ENCODE data around the gene PRR14.
"Not testable (repeated sequence)": the region's sequence is repeated elsewhere in the genome, so short reads cannot be mapped to it uniquely, and the experiment has no call there.

PRR14 gene

DNA sequence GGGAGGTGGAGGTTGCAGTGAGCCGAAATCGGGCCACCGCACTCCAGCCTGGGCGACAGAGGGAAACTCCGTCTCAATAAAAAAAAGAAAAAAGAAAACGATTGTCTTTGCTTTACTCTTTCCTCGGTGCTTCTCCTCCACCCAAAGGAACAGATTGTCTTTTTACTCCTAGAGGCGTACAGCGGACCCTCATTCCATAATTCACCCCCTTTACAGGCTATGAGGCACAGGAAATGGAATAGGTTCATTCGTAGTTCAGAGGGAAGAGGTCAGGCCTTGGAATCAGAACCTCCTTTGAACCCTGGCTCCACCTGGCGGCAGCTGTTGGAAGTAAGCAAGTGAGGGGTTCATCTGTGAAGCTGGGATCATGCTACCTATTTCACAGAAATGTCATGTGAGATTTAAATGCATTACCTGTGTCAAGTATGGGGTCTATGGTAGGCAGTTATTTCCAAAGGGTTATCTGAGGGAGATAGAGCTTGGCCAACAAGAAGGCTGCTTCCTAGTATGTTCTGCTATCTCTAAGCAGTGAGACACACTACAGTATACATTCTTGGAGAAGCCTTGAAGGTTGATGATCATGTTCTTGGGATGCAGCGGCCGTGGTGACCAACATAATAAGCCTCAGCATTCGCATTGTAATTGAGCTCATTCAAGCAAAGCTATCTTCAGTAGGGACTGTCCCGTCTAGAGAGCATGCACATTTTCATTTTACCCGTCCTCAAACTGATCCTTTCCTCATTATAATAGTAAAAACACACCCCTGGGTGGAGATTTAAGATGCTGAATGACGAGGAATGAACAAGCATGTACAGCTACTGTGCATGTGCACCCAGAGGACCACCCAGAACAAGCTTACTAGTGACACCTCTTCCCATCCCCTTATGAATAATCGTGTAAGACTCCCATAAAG is 21.9 kb upstream of the PRR14 start:
- DNase-seq = peak; percentile 67

DNA sequence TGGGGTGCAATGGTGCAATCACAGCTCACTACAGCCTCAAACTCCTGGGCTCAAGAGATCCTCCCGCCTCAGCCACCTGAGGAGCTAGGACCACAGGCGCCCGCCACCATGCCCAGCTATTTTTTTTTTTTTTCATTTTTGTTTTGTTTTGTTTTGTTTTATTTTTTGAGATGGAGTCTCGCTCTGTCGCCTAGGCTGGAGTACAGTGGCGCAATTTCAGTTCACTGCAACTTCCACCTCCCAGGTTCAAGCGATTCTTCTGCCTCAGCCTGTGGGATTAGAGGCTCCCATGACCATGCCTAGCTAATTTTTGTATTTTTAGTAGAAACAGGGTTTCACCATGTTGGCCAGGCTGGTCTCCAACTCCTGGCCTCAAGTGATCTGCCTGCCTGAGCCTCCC is 18.3 kb upstream of the PRR14 start:
- DNase-seq = not testable (repeated sequence)

DNA sequence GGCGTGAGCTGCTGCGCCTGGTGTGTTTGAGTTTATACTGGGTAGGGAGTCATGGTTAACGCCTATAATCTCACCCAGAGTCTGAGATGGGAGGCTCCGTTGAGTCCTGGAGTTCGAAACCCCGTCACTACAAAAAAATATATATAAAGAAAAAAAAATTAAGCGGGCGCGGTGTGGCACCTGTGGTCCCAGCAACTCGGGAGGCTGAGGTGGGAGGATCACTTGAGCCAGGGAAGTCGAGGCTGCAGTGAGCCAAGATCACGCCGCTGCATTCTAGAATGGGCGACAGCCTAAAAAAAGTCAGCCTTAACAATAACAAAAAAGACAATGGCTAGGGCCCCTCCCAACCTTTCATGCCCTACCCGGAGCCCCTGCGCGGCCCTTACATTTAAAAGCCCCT is 17.2 kb upstream of the PRR14 start:
- DNase-seq = no peak

DNA sequence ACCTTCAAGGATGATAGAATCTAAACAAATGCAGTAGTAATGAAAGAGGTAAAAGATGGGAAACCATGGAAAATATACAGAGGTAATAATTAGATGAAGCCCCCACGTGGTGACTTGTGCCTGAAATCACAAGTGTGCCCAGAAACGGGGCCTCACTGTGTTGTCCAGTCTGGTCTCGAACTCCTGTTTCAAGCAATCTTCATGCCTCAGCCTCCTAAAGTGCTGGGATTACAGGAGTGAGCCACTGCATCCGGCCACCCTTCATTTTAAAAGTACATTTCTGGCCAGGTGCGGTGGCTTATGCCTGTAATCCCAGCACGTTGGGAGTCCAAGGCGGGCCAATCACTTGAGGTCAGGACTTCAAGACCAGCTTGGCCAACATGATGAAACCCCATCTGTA is 14.2 kb upstream of the PRR14 start:
- no peak for DNase-seq

DNA sequence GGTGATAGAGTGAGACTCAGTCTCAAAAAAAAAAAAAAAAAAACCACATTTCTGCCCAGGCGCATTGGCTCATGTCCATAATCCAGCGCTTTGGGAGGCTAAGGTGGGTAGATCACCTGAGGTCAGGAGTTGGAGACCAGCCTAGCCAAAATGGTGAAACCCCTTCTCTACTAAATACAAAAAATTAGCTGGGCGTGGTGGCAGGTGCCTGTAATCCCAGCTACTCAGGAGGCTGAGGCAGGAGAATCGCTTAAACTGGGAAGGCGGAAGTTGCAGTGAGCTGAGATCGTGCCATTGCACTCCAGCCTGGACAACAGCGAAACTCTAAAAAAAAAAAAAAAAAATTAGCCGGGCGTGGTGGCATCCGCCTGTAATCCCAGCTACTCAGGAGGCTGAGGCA is 13.6 kb upstream of the PRR14 start:
- not testable (repeated sequence) for DNase-seq

DNA sequence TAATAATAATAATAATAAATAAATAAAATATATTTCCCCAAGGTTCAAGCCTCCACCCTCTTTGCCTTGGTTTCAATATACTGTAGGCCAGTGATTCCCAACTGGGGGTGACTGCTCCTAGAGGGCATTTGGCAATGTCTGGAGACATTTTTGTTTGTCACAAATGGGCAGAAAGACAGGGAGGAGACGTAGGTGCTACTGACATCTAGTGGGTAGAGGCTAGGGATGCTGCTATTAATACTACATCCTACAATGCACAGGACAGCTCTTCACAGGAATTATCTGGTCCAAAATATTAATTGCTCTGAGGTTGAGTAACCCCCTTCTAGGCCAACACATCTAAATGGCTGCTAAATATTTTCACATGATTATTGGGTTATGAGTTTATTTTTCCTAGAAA is 12.8 kb upstream of the PRR14 start:
- no peak for DNase-seq

DNA sequence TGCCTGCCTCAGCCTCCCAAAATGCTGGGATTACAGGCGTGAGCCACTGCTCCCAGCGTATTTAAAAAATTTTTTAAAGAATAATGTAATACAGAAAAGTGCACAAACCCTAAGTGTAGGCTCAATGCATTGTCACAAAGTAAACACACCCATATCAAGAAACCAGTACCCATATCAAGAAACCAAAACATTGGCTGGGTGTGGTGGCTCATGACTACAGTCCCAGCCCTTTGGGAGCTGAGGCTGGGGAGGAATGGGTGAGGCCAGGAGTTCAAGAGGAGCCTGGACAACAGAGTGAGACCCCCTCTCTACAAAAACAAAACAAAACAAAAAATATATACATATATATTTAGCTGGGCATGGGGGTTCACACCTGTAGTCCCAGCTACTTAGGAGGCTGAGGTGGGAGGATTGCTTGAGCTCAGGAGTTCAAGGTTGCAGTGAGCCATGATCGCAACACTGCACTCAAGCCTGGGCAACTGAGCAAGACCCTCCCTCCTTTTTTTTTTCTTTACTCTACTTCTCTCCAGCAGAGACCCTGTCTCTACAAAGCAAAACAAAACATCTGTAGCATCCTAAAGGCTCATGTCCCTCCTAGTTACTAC is 9.3 kb upstream of the PRR14 start:
- no peak for DNase-seq

DNA sequence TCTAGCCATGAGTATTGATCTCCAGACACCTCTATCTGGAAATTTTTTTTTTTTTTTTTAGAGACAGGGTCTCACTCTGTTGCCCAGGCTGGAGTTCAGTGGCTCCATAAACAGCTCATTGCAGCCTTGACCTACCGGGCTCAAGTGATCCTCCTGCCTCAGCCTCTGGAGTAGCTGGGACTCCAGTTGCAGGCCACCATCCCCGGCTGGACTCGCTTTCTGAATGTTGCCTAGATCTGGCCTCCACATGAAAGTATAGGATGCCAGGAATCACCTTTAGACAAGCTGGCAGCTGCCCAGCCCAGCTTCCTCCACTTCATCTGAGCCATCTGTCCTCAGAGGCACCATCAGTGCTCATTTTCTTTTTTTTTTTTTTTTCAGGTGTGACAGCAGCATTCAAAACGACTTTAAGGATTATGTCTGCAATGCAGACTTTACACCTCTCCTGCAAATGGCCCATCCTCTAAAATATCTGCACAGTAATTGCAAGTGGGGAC is 6.4 kb upstream of the PRR14 start:
- DNase-seq = no peak

DNA sequence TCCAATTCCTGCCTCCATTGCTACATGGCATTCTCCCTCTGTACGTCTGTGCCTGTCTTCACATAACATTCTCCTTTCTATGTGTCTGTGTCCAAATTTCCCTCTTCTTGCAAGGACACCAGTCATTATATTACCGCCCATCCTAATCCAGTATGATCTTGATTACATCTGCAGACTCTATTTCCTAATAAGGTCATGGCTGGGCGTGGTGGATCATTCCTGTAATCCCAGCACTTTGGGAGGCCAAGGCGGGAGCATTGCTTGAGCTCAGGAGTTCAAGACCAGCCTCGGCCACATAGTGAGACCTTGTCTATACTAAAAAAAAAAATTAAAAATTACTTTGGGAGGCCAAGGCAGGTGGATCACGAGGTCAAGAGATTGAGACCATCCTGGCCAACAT is 5.0 kb upstream of the PRR14 start:
- no peak for DNase-seq

DNA sequence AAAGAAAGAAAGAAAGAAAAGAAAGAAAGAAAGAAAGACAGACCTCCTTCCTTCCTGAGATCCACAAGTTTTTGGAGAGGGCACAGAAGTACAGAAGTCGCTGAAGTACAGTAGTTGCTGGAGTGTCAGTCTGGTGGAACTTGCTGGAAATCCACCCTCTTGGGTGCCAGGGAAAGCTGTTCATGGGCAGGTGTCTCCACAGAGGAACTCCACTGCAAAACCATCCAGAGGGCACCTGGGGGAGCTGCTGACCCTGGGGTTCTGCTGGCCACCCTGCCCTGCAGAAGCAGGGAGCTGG is 3.5 kb upstream of the PRR14 start:
- DNase-seq = no peak

DNA sequence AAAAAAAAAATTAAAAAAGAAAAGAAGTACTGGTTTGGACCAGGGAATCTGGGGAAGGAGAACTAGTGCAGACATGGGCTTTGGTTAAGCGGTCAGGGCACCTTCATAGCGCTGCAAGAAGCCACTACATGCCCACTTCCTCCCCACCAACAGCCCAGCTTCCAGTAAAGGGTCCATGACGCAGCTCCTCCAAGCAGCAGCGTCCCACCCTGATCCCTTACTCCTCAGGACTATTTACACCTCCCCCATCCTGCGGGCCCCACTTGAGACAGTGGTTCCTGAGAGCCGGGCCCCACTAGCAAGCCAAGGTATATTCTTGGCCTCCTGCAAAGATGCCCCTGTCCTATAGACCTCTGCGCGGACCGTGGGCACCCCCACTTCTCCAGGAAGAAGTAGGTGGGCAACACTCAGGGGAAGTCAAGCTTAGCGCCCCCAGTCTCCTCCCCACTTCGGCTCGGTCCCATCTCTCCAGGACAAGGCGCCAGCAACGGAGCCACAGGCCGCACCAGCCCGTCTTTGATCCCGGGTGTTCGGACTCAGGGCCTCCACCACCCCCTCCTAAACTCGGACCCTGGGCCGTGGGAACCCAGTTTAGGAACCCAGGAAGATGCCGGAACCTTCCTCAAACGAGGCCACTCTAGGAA is 913 bp upstream of the PRR14 start:
- DNase-seq = no peak

DNA sequence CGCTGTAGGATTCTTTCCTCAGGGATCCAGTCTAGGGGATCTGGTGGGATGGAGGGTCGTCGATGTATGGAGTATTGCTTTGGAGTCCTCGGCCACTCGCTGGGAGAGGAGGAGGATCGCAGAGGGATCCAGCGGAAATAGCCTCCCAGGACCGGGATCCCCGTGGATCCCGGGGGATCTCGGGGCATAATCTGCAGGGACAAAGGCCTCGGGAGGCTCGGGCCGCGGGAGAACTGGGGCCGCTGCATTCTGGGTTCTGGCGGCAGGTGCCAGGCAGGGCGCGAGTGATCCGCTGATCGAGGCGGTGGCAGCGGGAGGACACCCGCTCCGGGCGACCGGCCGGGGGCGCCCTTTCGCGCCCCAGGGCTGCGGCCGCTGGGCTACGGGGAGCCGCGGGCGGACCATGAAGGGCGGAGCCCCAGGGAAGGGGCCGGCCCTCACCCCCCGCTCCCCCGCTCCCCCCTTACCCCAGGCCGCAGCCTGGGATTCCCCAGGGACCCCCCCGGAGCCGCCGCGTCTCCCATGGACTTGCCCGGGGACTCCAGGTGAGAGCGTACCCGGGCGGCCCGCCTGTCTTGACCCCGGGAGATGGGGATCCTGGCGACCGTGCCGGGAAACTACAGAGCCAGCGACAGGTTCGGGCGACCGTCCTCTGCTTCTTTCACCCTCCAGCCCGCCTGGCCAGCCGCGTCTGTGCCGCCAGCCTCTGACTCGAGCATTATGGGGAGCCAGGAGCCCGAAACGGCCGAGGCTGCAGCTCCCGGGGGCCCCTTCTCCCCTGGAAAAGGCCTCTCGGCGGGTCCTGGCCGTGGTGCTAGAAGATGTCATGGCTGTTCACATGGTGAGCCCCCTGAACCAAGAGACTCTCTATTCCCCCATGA is 604 bp downstream of the PRR14 start:
- peak; percentile 83 for DNase-seq

DNA sequence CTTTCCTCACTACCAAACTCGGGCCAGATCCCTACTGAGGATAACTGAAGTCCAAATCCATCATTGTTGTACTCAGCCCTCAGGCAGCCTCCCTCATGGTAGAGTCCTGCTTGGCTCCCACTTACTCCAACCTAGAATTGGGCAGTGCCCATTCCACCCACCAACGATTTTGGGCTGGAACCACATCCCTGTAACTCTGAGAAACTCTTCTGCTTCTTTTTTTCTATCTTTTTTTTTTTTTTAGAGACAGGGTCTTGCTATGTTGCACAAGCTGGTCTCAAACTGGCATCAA is 1.2 kb downstream of the PRR14 start:
- DNase-seq = no peak

DNA sequence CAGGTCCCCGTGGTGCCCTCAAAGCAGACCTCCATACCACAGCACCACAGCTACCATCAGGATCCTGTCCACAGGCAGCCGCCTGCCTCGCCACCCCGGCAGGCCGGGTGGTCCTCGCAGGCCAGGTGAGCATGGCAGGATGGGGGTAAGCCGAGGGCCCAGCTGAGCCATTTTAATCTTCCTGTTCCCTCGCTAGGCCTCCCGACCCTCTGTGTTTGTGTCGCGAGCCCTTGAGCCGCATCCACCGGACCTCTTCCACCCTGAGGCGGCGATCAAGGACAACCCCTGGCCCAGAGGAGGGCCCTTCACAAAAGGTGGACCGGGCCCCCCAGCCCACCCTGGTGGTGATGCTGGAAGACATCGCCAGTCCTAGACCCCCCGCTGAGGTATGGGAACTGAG is 2.0 kb downstream of the PRR14 start:
- DNase-seq = no peak

DNA sequence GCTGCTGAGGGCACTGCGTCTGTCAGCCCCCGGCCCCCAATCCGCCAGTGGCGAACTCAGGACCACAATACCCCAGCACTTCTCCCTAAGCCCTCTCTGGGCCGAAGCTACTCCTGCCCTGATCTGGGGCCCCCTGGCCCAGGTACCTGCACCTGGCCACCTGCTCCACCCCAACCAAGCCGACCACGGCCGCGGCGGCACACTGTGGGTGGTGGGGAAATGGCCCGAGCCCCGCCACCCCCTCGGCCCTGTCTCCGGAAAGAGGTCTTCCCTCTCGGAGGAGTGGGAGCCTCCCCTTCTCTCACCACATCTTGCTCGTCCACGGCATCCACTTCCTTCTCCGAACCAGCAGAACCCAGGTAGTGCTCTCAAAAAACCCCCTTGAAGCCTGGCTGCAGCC is 4.1 kb downstream of the PRR14 start:
- DNase-seq = no peak

DNA sequence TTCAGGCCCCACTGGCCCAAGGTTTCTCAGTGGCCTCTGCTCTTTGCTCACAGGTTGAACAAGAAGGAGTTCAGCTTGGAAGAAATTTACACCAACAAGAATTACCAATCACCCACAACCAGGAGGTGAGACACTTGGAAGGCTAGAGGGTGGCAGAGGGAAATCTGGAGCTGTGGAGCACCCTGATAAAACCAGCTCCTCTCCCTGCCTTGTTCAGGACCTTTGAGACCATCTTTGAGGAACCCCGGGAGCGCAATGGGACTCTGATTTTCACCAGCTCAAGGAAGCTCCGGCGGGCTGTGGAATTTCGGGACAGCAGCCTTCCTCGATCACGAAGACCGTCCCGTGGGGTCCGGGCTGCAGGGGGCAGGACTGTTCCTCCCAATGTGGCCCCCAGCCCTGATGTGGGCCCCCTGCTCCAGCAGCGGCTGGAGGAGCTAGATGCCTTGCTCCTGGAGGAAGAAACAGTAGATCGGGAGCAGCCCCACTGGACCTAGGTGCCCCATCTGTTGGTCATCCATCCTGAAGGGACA is 5.1 kb downstream of the PRR14 start:
- no peak for DNase-seq

DNA sequence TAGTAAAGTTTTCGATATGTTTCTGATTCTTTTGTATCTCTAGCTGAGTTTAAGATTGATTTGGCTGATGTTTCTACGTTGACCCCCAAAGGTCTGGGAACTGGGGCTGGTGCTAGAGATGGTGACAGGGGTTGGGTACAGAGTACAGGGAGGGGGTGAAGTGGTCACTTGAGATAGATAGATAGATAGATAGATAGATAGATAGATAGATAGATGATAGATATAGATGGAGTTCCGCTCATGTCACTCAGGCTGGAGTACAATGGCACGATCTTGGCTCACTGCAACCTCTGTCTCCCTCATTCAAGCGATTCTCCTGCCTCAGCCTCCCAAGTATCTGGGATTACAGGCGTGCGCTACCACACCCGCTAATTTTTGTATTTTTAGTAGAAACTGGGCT is 5.6 kb downstream of the PRR14 start:
- DNase-seq = no peak

DNA sequence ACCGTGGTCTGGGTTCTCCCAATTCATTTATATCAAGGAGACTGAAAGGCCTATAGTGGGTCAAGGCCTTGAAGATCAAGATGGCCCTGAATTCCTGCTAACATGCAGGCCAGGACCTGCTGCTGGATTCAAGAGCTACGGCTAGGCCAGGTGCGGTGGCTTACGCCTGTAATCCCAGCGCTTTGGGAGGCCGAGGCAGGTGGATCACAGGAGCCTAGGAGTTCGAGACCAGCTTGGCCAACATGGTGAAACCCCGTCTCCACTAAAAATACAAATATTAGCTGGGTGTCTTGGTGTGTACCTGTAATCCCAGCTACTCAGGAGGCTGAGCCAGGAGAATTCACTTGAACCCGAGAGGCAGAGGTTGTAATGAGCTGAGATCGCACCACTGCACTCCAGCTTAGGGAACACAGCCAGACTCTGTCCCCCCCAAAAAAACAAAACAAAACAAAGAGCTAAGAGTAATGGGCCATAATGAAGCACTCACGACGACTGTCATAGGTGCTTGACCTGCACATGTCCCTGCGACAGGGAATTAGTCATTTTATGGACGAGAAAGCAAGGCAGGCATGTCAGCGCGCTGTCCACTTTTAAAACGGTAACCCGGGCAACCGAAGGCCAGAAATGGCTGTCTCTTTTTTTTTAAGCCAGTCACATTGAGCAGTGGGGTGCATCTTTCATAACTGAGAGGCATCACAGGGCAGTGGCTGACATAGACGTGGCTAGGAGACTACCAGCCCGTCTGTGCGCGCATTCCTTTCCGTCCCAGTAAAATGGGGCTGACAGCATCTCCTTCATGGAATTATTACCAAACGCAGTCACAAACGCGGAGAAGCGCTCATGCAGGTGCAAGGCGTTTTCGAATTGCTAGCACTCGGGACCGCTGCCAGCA is 6.5 kb downstream of the PRR14 start:
- DNase-seq = no peak

DNA sequence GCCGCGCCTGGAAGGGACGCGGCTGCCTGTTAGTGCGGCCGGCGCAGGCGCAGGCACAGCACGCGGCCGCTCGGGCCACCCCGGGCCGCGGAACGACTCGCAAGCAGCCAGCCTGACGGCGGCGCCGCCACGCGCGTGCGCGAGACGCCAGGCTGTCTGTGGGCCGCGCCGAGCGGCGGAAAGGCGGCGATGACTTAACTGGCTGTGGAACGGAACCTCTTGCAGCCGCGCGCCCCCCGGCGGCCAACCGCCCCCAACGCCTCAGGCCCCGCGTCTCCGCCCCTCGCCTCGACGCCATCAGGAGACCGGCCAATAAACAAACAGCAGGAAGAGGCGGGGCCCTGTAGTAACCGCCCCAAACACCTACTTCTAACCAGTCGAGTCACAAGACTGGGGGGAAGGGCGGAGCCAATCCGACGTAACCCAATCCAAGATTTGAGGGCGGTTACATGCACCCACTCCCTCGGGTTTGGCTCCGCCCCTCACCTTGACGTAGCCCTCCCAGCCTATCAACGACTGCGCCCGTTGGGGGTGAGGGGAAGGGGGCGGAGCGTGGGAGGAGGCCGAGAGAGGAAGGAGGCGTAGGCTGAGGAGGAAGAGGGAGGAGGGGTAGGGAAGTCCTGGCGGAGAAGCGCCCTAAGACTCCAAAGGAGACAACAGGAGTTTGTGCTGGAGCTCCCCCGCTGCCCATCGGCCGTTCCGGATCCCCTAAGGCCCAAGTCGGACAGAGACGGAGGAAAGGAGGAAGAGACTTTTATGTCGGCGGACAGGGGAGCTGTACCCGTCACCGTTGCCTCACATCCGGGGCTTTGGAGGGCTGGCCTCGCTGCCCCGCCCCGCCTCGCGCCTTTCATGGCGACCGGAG is 7.3 kb downstream of the PRR14 start, which contains the start of gene FBRS:
Gene FBRS (plus strand): TSS at position 566 of the 865 bp plus-strand sequence. CDS start 1,088 bp downstream, outside the sequence.
- DNase-seq = peak; percentile 99

All from right kidney (tissue), 1 donor.